ENCODE results near the gene ZRANB1.

The ZRANB1 gene

GRCh38 chr10:125008689-125009638 lies 67.0 kb downstream of the ZRANB1 start:
- no peak for DNase-seq

- DNase-seq: no peak
Measured at GRCh38 chr10:125009661-125010161, 67.8 kb downstream of the ZRANB1 start.

- DNase-seq: no peak
Measured at GRCh38 chr10:125010362-125010761, 68.4 kb downstream of the ZRANB1 start.

- DNase-seq: no peak
Measured at GRCh38 chr10:125011171-125011925, 69.4 kb downstream of the ZRANB1 start.

GRCh38 chr10:125011926-125012705 lies 70.2 kb downstream of the ZRANB1 start:
- no peak for DNase-seq

GRCh38 chr10:125012851-125013528 lies 71.1 kb downstream of the ZRANB1 start:
- DNase-seq: no peak

GRCh38 chr10:125013529-125013872 lies 71.6 kb downstream of the ZRANB1 start:
- no peak for DNase-seq

GRCh38 chr10:125014086-125014830 lies 72.3 kb downstream of the ZRANB1 start:
- no peak for DNase-seq

GRCh38 chr10:125014836-125015355 lies 73.0 kb downstream of the ZRANB1 start:
- DNase-seq: no peak

- DNase-seq: no peak
Measured at GRCh38 chr10:125015356-125015944, 73.5 kb downstream of the ZRANB1 start.

- DNase-seq: no peak
Measured at GRCh38 chr10:125016123-125016522, 74.2 kb downstream of the ZRANB1 start.

GRCh38 chr10:125016611-125017202 lies 74.8 kb downstream of the ZRANB1 start:
- no peak for DNase-seq

- no peak for DNase-seq
Measured at GRCh38 chr10:125017547-125018298, 75.8 kb downstream of the ZRANB1 start.

GRCh38 chr10:125018576-125019143 lies 76.7 kb downstream of the ZRANB1 start:
- DNase-seq: no peak

- DNase-seq: no peak
Measured at GRCh38 chr10:125020386-125020785, 78.5 kb downstream of the ZRANB1 start.

GRCh38 chr10:125020871-125021270 lies 78.9 kb downstream of the ZRANB1 start:
- no peak for DNase-seq

- no peak for DNase-seq
Measured at GRCh38 chr10:125021686-125022344, 79.9 kb downstream of the ZRANB1 start.

- DNase-seq: no peak
Measured at GRCh38 chr10:125022671-125023070, 80.7 kb downstream of the ZRANB1 start.

GRCh38 chr10:125023255-125023654 lies 81.3 kb downstream of the ZRANB1 start:
- DNase-seq: no peak
